MV-4-11 (cell line): ENCODE results near the gene SLC39A2.
"Not testable (repeated sequence)": the region's sequence is repeated elsewhere in the genome, so short reads cannot be mapped to it uniquely, and the experiment has no call there.

Experiments
- DNase-seq: peaks from one replicate; lab custom pipeline; 2025; lab: John Stamatoyannopoulos, UW

The SLC39A2 gene

GRCh38 chr14:20997115-20997514 is 2.0 kb upstream of the SLC39A2 start:
- DNase-seq = no peak

DNA sequence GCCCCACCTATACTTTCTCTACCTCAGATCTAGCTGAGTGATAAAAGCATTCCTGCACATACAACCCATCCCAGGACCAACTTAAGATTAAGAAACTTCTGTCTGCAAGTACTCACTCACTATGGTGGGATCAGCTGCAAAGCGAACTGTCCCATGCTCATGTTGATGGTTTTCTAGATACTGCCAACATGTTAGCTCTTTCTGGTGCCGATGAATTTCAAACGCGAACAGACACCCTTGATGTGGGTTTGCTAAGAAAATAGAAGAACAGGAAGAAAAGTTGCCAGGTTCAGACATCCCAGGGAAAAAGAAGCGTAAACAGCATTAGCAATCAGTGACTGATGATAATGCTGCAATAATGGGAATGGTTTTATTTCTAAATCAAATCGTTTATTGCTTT is 1.5 kb upstream of the SLC39A2 start:
- DNase-seq = no peak

- no peak for DNase-seq
These were observed 954 bp upstream of the SLC39A2 start for GRCh38 chr14:20998139-20998538.

DNA sequence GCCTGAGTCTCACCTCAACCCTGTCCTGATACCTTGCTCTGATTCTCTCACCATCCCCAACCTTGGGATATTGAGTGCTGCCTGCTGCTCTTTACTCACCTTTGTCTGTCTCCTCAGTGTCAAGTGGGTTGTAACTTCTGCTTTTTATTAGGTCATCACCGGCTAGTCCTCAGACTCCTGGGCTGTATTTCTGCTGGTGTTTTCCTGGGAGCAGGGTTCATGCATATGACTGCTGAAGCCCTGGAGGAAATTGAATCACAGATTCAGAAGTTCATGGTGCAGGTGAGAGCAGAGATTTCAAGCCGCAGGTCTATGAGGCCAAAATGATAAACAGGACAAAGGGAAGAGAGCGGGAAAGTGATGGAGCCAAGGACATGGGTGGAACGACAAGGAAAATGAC is 498 bp downstream of the SLC39A2 start:
- no peak for DNase-seq

DNA sequence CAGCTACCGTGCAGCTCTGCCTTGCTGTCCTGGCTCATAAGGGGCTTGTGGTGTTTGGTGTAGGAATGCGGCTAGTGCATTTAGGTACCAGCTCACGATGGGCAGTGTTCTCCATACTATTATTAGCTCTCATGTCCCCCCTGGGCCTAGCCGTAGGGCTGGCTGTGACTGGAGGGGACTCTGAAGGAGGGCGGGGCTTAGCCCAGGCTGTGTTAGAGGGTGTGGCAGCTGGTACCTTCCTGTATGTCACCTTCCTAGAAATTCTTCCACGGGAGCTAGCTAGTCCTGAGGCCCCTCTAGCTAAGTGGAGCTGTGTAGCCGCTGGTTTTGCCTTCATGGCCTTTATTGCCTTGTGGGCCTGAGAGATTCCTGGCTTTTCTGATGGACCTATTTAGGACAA is 2.1 kb downstream of the SLC39A2 start:
- DNase-seq = no peak

DNA sequence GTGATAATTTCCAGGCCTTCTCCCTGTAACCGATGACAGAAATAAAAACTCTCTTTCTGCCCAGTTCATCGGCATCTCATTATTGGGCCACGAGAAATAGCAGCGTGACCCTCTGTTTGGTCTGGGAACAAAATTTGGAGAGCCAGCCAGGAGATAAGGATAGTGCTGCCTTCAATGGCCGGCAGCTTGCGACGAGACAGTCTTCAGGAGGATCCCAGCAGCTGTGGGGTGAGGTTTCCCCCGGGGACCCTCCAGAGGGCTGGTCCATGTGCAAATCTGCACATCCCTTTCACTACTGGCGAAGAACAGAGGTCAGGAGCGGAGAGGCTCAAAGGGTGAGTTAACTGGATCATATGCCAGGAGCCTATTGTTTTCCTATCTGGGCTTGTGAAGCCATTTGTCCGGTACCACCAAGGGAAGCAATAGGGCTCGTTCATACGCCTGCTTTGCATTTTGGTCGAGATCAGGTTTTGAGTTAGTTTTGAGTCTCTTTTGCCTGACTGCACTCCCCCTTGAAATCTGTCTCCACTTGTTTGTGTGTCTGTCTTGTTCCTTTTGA is 4.8 kb downstream of the SLC39A2 start:
- no peak for DNase-seq

DNA sequence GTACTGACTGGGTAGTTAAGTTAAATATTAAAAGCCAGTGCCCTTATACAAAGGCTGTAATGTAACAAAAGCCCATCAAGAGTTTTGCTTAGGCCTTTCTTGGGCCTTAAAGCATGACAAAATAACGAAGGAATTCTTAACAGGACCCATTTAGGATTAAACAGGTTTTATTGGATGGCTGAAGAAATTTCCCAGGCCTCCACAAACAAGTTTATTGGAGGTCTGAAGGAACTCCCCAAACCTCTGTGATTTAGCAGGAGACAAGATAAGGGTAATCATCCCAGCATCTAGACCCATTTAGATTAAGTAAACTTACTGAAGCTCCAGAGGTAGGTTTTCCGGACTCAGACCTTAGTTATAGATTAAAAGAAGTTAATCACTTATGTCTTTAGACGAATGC is 10.6 kb downstream of the SLC39A2 start:
- DNase-seq = not testable (repeated sequence)

DNA sequence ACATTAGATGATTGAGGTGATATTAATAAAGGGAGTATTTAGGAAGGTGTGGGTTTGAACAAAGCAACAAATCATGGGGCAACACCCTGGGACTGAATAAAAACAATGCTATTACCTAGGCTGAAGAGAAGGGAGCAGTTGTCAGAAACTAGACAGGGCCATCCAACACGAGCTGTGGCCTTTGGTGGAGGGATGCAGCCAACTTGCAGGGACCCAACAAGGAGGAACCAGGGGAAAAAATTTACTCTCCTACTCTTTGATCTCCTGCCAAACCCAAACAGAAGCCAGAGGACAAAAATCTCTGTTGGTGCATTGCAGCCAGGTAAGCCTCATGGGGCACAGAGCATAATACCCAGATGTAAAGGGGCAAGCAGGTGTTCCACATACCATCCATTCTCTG is 12.0 kb downstream of the SLC39A2 start:
- DNase-seq = no peak

- peak; percentile 76 for DNase-seq
These were observed 15.7 kb downstream of the SLC39A2 start for GRCh38 chr14:21014761-21015190.

- DNase-seq = peak; percentile 94
These were observed 16.2 kb downstream of the SLC39A2 start for GRCh38 chr14:21015312-21015711.

DNA sequence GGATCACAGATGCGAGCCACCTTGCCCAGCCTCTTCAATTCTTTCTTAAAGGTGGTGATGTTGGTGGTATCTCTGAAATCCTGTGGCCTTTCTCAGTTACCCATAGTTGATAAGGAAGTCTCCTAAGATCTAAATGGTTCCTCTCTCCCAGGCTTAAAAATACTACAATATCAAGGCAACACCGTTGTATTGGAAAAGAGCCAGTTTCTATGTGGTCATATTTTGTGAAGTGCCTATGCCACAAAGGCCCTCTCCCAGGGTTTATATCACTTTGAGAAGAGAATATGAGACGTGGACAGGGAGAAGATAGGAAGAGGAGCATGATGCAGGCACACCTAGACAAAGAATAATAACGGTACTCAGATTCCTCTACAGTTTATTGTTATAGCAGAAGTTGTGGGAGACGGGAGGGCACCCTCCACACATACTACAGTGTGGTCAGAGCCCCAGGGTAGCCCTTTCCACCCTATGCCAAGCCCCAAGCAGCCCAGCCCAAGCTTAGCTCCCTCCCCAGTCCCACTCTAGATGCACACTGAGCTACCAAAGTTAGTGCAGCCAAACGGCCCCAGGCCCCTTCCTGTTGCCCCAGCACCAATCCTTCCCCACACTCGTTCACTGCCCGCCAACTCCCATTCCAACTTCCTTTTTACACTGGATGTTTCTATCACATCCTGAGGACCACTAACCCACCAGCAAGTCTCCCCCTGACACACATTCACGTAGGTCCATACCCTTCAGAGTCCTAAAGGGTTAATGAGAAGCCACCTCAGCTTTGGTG is 17.5 kb downstream of the SLC39A2 start:
- peak; percentile 75 for DNase-seq

DNA sequence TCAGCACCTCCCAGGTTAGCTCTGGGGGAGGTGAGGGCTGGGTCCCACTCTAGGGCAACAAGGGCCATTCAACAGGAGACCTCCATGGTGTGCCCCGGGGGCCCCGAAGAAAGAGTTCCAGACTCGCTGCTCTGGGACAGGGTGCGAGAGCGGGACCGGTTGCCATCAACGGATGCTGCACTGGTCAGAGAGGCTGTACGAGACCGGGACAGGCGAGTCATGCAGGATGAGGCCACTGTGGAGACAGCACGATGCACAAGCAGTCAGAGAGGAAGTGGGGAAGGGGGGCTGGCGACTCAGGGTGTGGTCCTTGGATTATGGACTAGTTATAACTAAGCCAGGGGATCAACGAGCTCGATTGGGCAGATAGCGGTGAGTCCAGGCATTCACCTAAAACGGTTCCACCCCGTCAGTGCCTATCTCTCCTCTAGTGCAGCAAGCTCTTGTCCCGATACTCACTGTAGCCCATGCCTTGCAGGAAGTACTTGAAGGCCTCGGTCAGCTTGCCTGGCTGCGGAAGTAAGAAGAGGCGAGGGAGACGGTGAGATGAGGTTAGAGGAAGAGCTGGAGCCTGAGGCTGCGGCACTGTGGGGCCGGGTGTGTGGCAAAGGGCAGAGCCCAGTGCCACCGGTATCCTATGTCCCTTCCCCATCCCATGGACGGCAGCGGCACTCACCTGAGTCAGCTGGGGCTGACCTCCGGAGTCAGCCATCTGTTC is 18.6 kb downstream of the SLC39A2 start:
- peak; percentile 67 for DNase-seq

DNA sequence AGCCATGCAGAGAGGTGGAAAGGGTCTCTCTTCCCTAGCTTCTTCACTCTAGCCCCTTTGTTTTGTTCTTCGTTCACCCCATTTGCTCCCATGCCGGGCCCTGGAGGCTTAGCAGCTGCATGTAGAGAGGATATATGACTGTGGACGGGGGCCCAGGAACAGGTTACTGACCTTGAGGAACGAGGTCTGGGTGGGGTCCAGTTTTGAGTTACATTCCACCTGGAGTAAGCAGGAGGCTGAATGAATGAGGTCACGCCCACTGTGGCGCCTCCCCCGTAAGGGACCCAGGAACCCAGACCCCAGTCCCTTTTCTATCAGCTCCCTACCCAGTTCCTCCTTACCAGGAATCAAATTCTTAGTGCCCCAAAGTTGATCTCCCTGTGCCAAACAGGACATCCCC is 19.2 kb downstream of the SLC39A2 start:
- DNase-seq = no peak

GRCh38 chr14:21018781-21019180 is 19.7 kb downstream of the SLC39A2 start:
- no peak for DNase-seq

DNA sequence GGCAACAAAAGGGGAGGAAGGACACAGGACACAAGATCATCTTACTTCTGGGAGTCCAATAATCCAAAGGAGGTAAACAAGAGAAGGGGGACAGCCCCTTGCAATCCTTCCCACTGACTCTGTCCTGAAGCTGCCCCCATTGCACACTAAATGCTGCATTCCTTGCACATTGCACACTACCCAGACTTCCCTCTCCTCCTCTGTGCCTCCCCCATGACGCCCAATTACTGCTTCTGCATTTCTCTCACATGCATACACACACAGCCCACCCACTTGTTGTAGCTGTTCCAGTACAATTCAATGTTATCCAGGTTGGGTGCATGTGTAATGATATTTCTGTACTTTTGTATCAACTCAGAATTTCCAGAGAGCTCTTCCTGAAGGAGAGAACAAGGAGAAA is 20.3 kb downstream of the SLC39A2 start:
- DNase-seq = peak; percentile 17

DNA sequence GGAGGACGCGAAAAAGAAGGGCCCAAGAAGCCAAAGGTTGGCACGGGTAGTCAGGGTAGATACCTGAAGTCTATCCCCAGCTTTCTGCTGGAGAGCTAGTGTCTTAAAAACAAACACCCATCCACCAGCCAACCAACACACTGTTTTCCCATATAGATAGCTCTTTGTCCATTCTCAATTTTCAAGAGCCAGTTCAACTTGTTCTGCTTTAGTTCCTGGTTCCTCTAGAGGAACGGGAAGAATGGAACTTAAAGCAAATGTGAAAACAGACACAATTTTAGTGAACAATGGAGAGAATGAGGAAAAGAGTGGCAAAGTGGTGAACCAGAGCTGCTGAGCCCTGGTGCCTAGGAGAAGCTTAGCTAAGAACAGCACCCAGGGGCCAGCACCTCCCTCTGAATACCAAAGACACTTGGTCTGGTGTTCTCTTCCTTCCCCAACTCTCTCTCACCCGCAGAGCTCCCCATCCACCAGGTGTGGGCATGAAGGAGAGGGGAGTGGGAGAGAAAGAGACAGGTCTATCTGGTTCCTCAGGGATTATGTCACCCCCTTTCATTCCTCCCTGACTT is 22.0 kb downstream of the SLC39A2 start:
- DNase-seq = no peak

GRCh38 chr14:21022686-21023085 is 23.6 kb downstream of the SLC39A2 start:
- DNase-seq = no peak

GRCh38 chr14:21023174-21023573 is 24.1 kb downstream of the SLC39A2 start:
- peak; percentile 68 for DNase-seq

- DNase-seq = no peak
These were observed 24.9 kb downstream of the SLC39A2 start for GRCh38 chr14:21023817-21024584.

GRCh38 chr14:21024585-21025370 is 25.7 kb downstream of the SLC39A2 start, which contains the start of gene NDRG2:
Gene NDRG2 (minus strand): TSS chr14:21025061. CDS start chr14:21023315, 1,746 bp downstream.
- no peak for DNase-seq
